Breast epithelium (tissue), 4 donors: Measurements from ENCODE around the gene DHCR7. TPM values are rescaled to one million over a fixed set of nuclear protein-coding genes. Genes with fewer than 3 reads are reported as not detected.

ENCODE experiments used
- DNase-seq, 2 donors: peaks; one replicate each; pipeline ENCODE4 v3.0.0-alpha.2; 2019; ENCODE audit warnings: low spot score in 2 of 2
- H3K27ac ChIP-seq, 2 donors: fragments of 200-600 bp; sonication (generic) in 1 of 2; one replicate each; pipeline ENCODE4 v1.5.1; 2016 to 2019; ENCODE audit warnings: mild to moderate bottlenecking in 1 of 2
- H3K27me3 ChIP-seq, 2 donors: fragments of 200-600 bp; sonication (generic) in 1 of 2; one replicate each; pipeline versions ENCODE4 v1.5.1 to v1.6.0; 2017 to 2019; ENCODE audit warnings: control low read depth in 1 of 2, mild to moderate bottlenecking in 1 of 2
- H3K36me3 ChIP-seq: fragments of 200-600 bp; one replicate; pipeline ENCODE4 v1.5.1; 2019
- H3K4me1 ChIP-seq, 2 donors: fragments of 200-600 bp; sonication (generic); one replicate each; pipeline ENCODE4 v1.5.1; 2016 to 2019; ENCODE audit warnings: control low read depth in 1 of 2
- H3K4me3 ChIP-seq, 3 donors: fragments of 200-600 bp; sonication (generic); 1 replicate in 2 of 3; 2 replicates in 1 of 3; pipeline ENCODE4 v1.5.1; 2016 to 2019; ENCODE audit warnings: mild to moderate bottlenecking in 3 of 3, moderate library complexity in 2 of 3
- H3K9me3 ChIP-seq, 2 donors: fragments of 200-600 bp; sonication (generic) in 1 of 2; one replicate each; pipeline ENCODE4 v1.5.1; 2016 to 2019; ENCODE audit warnings: control low read depth in 1 of 2
- CTCF ChIP-seq, 3 donors: fragments of 450-650 bp; IDR thresholded peaks; one replicate each; pipeline ENCODE4 v1.5.1; 2016 to 2017; ENCODE audit warnings: antibody characterized with exemption in 3 of 3, mild to moderate bottlenecking in 3 of 3, moderate library complexity in 3 of 3
- POLR2A ChIP-seq: fragments of 450-650 bp; IDR thresholded peaks from one replicate; pipeline ENCODE4 v1.6.1; 2016; ENCODE audit warnings: antibody characterized with exemption, mild to moderate bottlenecking, moderate library complexity
- POLR2AphosphoS5 ChIP-seq, 3 donors: sonication (generic); formaldehyde crosslinking; IDR thresholded peaks; one replicate each; pipeline ENCODE4 v1.6.1; 2017; ENCODE audit warnings: antibody characterized with exemption in 3 of 3
- intact Hi-C: fragments of 100-400 bp; cut with DNase I; formaldehyde crosslinking; loops from one replicate; pipeline ENCODE4 v1.15.1; 2023; ENCODE audit warnings: low total_unique reads
- total RNA-seq, 3 donors: library from RNA; depleted of rRNA; stranded (reverse); fragments of >200 nt; gene quantifications; one replicate each; pipeline ENCODE4 v1.1.0, GENCODE V29; 2016

Gene DHCR7
- 10 to 100 TPM; 14.7 to 31.7 (median 25.2) TPM for total RNA-seq

- H3K4me1 ChIP-seq = peaks cover 0 to 6% of the 10 kb centered on the region in 2 donors
- H3K27ac ChIP-seq = peak within 1 kb of the TSS; percentile 90
- H3K27me3 ChIP-seq = no peaks in the 10 kb centered on the region
- H3K36me3 ChIP-seq = no peaks in the 10 kb centered on the region
- DNase-seq = peak; percentile 92
- intact Hi-C loops = no loop called here
- TF ChIP-seq CTCF (IDR thresholded peaks at IDR 0.05) (peak in 2 of 3 donors; percentile 17 to 23), POLR2A (peak; percentile 8), POLR2AphosphoS5 (IDR thresholded peaks at IDR 0.05) (peak; percentile 24 to 57 (median 55))
- H3K4me3 ChIP-seq = peak within 1 kb of the TSS; percentile 49 to 88 (median 79)
- no peaks in the 10 kb centered on the region for H3K9me3 ChIP-seq
Observed at GRCh38 chr11:71448257-71449171, at the start of gene DHCR7. Gene DHCR7 (minus strand): TSS chr11:71448393. CDS start chr11:71444952, 3,441 bp downstream.

- no peak for DNase-seq
Observed at GRCh38 chr11:71496421-71496820, 48.2 kb upstream of the DHCR7 start.

GRCh38 chr11:71495286-71496230, 47.4 kb upstream of the DHCR7 start:
- no peaks in the 10 kb centered on the region for H3K9me3 ChIP-seq
- no peaks in the 10 kb centered on the region for H3K4me1 ChIP-seq
- no peak overlapping the region for H3K27ac ChIP-seq
- no peaks in the 10 kb centered on the region for H3K27me3 ChIP-seq
- DNase-seq = peak in 1 of 2 donors; percentile 25
- H3K4me3 ChIP-seq = no peak overlapping the region
- intact Hi-C loops = no loop called here
- H3K36me3 ChIP-seq = peaks cover 14% of the 10 kb centered on the region
- TF ChIP-seq POLR2AphosphoS5 (IDR thresholded peaks at IDR 0.05) = no peak
- no peak for TF ChIP-seq CTCF (IDR thresholded peaks at IDR 0.05)

More at GRCh38 chr11:71496421-71496820, 48.2 kb upstream of the DHCR7 start:
- no peak for TF ChIP-seq POLR2AphosphoS5 (IDR thresholded peaks at IDR 0.05)
- H3K27ac ChIP-seq = no peak overlapping the region
- H3K9me3 ChIP-seq = no peaks in the 10 kb centered on the region
- H3K36me3 ChIP-seq = peaks cover 10% of the 10 kb centered on the region
- no peak overlapping the region for H3K4me3 ChIP-seq
- no peaks in the 10 kb centered on the region for H3K4me1 ChIP-seq
- intact Hi-C loops = no loop called here
- H3K27me3 ChIP-seq = no peaks in the 10 kb centered on the region

- TF ChIP-seq POLR2AphosphoS5 (IDR thresholded peaks at IDR 0.05) (no peak), POLR2A (no peak), CTCF (IDR thresholded peaks at IDR 0.05) (no peak)
- Histone ChIP-seq H3K27me3 (no peaks in the 10 kb centered on the region), H3K4me1 (no peaks in the 10 kb centered on the region), H3K9me3 (no peaks in the 10 kb centered on the region), H3K27ac (no peak overlapping the region), H3K4me3 (no peak overlapping the region), H3K36me3 (peaks cover 10% of the 10 kb centered on the region)
- DNase-seq = no peak
- intact Hi-C loops = no loop called here
Observed at GRCh38 chr11:71491940-71492339, 43.7 kb upstream of the DHCR7 start.

- Histone ChIP-seq H3K27ac (no peak overlapping the region), H3K36me3 (peaks cover 10% of the 10 kb centered on the region), H3K4me1 (no peaks in the 10 kb centered on the region), H3K9me3 (no peaks in the 10 kb centered on the region), H3K4me3 (no peak overlapping the region), H3K27me3 (no peaks in the 10 kb centered on the region)
- TF ChIP-seq POLR2A = no peak
- DNase-seq = no peak
- intact Hi-C loops = no loop called here
Observed at GRCh38 chr11:71491531-71491930, 43.3 kb upstream of the DHCR7 start.
